ENCODE data around the gene RNF223.
A peak's percentile ranks its signal among the peaks of the same experiment; 100 is the strongest.

Gene RNF223

GRCh38 chr1:1073743-1074587 lies at the start of gene RNF223:
Gene RNF223, minus strand, starts transcription at chr1:1074306. Its CDS starts 1,740 bp downstream, at chr1:1072566.
- no peak for DNase-seq (ENCODE audit: low spot score)

- no peak for DNase-seq (ENCODE audit: low spot score)
These were observed 48.9 kb upstream of the RNF223 start for GRCh38 chr1:1122981-1123480.

- peak; percentile 82 for DNase-seq (ENCODE audit: low spot score)
These were observed 48.1 kb upstream of the RNF223 start for GRCh38 chr1:1122078-1122811.

GRCh38 chr1:1121611-1122077 lies 47.5 kb upstream of the RNF223 start:
- no peak for DNase-seq (ENCODE audit: low spot score)

- no peak for DNase-seq (ENCODE audit: low spot score)
These were observed 46.9 kb upstream of the RNF223 start for GRCh38 chr1:1120866-1121591.

GRCh38 chr1:1120096-1120495 lies 46.0 kb upstream of the RNF223 start:
- DNase-seq (ENCODE audit: low spot score): no peak

- DNase-seq (ENCODE audit: low spot score): no peak
These were observed 45.3 kb upstream of the RNF223 start for GRCh38 chr1:1119272-1119890.

- DNase-seq (ENCODE audit: low spot score): no peak
These were observed 44.7 kb upstream of the RNF223 start for GRCh38 chr1:1118876-1119220.

GRCh38 chr1:1118011-1118875 lies 44.1 kb upstream of the RNF223 start:
- no peak for DNase-seq (ENCODE audit: low spot score)

GRCh38 chr1:1117469-1117831 lies 43.3 kb upstream of the RNF223 start:
- no peak for DNase-seq (ENCODE audit: low spot score)

GRCh38 chr1:1116701-1117468 lies 42.8 kb upstream of the RNF223 start:
- DNase-seq (ENCODE audit: low spot score): no peak

- DNase-seq (ENCODE audit: low spot score): peak; percentile 98
These were observed 41.9 kb upstream of the RNF223 start, which contains the start of gene C1orf159 for GRCh38 chr1:1115786-1116700. Gene C1orf159, minus strand, starts transcription at chr1:1116089. Its CDS starts 24,546 bp downstream, at chr1:1091543.

- DNase-seq (ENCODE audit: low spot score): no peak
These were observed 41.2 kb upstream of the RNF223 start for GRCh38 chr1:1115136-1115785.

- DNase-seq (ENCODE audit: low spot score): no peak
These were observed 40.3 kb upstream of the RNF223 start for GRCh38 chr1:1114431-1114830.

GRCh38 chr1:1112237-1112985 lies 38.3 kb upstream of the RNF223 start:
- DNase-seq (ENCODE audit: low spot score): no peak

- no peak for DNase-seq (ENCODE audit: low spot score)
These were observed 37.6 kb upstream of the RNF223 start for GRCh38 chr1:1111516-1112236.

GRCh38 chr1:1110561-1110971 lies 36.5 kb upstream of the RNF223 start:
- no peak for DNase-seq (ENCODE audit: low spot score)
